T47D (cell line): Measurements from ENCODE around the gene MYO10.
"Not testable (repeated sequence)": the region's sequence is repeated elsewhere in the genome, so short reads cannot be mapped to it uniquely, and the experiment has no call there.

Source experiments
- DNase-seq, 2 experiments: peaks; one replicate each; pipeline versions ENCODE4 v3.0.0 to v3.0.0-alpha.2; 2011 to 2012; ENCODE audit warnings: low read depth in 1 of 2, low spot score in 1 of 2
- JUND ChIP-seq: IDR thresholded peaks from 2 replicates; pipeline ENCODE4 v1.6.1; 2012; ENCODE audit warnings: low read depth
- in situ Hi-C: cut with HindIII; loops from 2 replicates; pipeline ENCODE4 v1.10.0; 2016; ENCODE audit warnings: low sequenced_read_pairs, low pct_unique_long_range_greater_than_20kb

MYO10 gene

GRCh38 chr5:16737209-16737608 lies 198.9 kb downstream of the MYO10 start:
- TF ChIP-seq JUND: no peak
- in situ Hi-C loops: no loop called here
- DNase-seq: no peak

GRCh38 chr5:16736158-16736995 lies 199.7 kb downstream of the MYO10 start:
- in situ Hi-C loops: no loop called here
- TF ChIP-seq JUND: peak; percentile 41; the same call in 1 of the 2 replicates
- DNase-seq: peak; percentile 32 to 85

- no peak for TF ChIP-seq JUND
These were observed 200.7 kb downstream of the MYO10 start for GRCh38 chr5:16735101-16736060.

GRCh38 chr5:16733331-16734006 lies 202.6 kb downstream of the MYO10 start:
- no peak for DNase-seq
- no peak for TF ChIP-seq JUND
- in situ Hi-C loops: no loop called here

More at GRCh38 chr5:16735101-16736060, 200.7 kb downstream of the MYO10 start:
- in situ Hi-C loops: no loop called here
- DNase-seq: no peak

- no peak for TF ChIP-seq JUND
- in situ Hi-C loops: no loop called here
- DNase-seq: no peak
These were observed 203.7 kb downstream of the MYO10 start for GRCh38 chr5:16732356-16732755.

GRCh38 chr5:16727755-16728325 lies 208.2 kb downstream of the MYO10 start:
- no peak for TF ChIP-seq JUND
- in situ Hi-C loops: no loop called here
- DNase-seq: no peak

GRCh38 chr5:16726538-16726946 lies 209.5 kb downstream of the MYO10 start:
- in situ Hi-C loops: no loop called here
- DNase-seq: no peak
- TF ChIP-seq JUND: no peak

- in situ Hi-C loops: no loop called here
- TF ChIP-seq JUND: no peak
- no peak for DNase-seq
These were observed 210.5 kb downstream of the MYO10 start for GRCh38 chr5:16725575-16725974.

GRCh38 chr5:16723821-16724220 lies 212.3 kb downstream of the MYO10 start:
- in situ Hi-C loops: no loop called here
- DNase-seq: no peak
- no peak for TF ChIP-seq JUND

GRCh38 chr5:16722097-16722495 lies 214.0 kb downstream of the MYO10 start:
- in situ Hi-C loops: no loop called here
- DNase-seq: no peak
- no peak for TF ChIP-seq JUND

- in situ Hi-C loops: no loop called here
- no peak for DNase-seq
These were observed 214.7 kb downstream of the MYO10 start for GRCh38 chr5:16721151-16722096.

GRCh38 chr5:16718036-16718435 lies 218.1 kb downstream of the MYO10 start:
- DNase-seq, in situ Hi-C loops: not testable (repeated sequence)

More at GRCh38 chr5:16721151-16722096, 214.7 kb downstream of the MYO10 start:
- no peak for TF ChIP-seq JUND
